GM13976 (cell line): ENCODE measurements around the gene HRH2.

Experiments used
- DNase-seq: peaks from one replicate; pipeline ENCODE4 v3.0.0; 2012; ENCODE audit warnings: low spot score
- in situ Hi-C: fragments of 300-500 bp; cut with MboI; formaldehyde crosslinking; loops from one replicate; pipeline ENCODE4 v1.12.0; 2022; ENCODE audit warnings: low sequenced_read_pairs, mixed read lengths, inconsistent platforms; ENCODE audit not compliant: unreplicated experiment
- TF ChIP-seq, protein P1 (sequence below): IDR thresholded peaks from 2 replicates; pipeline ENCODE4 v1.5.1; 2012; ENCODE audit warnings: borderline replicate concordance, mild to moderate bottlenecking; ENCODE audit not compliant: insufficient read depth; ENCODE audit errors: extremely low read depth, missing control alignments, control extremely low read depth

Gene HRH2

DNA sequence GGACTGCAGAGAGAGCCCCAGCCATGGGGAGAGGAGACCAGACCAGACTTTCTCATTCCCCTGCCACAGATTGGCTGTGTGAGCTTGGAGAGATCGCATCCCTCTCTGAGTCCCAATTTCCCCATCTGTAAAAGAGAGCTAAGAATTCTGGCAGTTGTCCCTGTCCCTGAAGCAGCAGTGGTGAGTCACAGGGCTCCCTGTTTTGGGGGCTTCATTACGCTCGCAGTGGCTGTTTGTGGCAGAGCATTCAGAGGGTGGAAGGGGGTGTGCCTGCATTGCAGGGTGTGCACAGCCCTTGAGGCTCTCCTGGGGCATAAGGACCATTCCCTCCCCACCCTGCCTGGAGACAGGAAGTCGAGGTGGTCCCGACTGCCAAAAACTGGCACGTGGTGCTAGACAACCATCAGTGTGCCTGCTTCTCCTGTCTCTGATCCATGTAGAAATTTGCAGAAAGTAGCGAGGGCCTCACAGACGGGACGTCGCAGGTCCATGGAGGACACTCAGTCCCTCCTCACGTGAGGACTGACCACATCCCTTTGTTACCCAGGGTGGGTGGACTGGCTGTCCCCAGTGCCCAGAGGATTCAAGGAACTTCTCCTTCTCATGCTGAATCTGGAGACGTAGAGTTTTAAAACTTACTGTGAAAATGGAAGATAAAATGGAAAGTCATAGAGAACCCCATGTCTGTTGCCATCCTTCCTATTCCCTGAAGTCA, 35.3 kb downstream of the HRH2 start:
- DNase-seq: no peak
- in situ Hi-C loops: loop anchor here (10.0 kb wide), 1 partner anchor 158 kb away; no protein-coding TSS in a partner anchor
- TF ChIP-seq, protein P1, sequence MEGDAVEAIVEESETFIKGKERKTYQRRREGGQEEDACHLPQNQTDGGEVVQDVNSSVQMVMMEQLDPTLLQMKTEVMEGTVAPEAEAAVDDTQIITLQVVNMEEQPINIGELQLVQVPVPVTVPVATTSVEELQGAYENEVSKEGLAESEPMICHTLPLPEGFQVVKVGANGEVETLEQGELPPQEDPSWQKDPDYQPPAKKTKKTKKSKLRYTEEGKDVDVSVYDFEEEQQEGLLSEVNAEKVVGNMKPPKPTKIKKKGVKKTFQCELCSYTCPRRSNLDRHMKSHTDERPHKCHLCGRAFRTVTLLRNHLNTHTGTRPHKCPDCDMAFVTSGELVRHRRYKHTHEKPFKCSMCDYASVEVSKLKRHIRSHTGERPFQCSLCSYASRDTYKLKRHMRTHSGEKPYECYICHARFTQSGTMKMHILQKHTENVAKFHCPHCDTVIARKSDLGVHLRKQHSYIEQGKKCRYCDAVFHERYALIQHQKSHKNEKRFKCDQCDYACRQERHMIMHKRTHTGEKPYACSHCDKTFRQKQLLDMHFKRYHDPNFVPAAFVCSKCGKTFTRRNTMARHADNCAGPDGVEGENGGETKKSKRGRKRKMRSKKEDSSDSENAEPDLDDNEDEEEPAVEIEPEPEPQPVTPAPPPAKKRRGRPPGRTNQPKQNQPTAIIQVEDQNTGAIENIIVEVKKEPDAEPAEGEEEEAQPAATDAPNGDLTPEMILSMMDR: no peak

GRCh38 chr5:175693741-175694140, 35.9 kb downstream of the HRH2 start:
- in situ Hi-C loops: loop anchor here (10.0 kb wide), 1 partner anchor 159 kb away; no protein-coding TSS in a partner anchor
- DNase-seq: no peak
- TF ChIP-seq, protein P1: no peak

GRCh38 chr5:175694371-175695160, 36.7 kb downstream of the HRH2 start:
- DNase-seq: no peak
- TF ChIP-seq, protein P1: no peak

DNA sequence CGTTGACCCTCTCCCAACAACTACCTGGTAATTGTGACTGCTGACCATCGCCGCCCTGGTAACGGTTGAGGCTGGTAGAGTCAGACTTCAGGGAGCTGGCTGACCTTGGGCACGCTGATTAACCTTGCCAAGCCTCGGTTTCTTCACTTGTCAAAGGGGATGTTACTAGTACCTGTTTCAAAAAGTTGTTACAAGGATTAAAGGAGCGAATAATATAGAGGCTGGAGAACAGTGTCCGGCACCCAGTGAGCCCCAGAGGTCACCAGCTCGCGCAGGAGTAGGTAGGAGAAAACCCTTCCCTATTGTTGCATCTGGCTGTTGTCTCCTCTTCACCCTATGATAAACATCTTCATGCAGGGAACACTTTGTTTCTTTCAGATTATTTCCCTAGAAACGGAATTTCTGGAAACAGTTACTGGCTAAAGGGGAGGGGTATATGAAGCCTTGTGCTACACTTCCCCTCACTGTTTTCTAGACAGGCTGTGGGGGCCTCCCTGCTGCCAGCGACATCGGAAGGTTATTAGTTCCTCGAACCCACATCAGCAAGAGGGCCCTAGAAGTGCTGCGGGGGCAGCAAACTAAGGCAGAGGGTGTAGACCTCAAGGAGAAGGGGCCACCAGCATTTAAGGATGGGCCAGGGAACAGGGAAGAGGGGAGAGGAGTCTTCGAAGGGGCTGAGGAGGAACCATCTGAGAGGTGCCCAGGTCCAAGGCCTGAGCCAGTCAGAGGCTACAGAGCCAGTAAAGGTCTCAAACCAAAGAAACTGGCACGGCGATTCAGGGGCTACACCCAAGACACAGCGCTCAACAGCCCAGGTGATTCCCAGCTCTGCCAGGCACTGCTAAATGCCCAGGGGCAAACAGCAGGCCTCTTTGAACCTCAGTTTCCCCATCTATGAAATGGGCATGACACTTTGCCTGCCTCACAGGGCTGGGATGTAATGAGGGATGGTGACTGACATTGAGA, 37.6 kb downstream of the HRH2 start:
- TF ChIP-seq, protein P1: no peak
- DNase-seq: no peak
- in situ Hi-C loops: loop anchor here (10.0 kb wide), 1 partner anchor 161 kb away; no protein-coding TSS in a partner anchor

More at GRCh38 chr5:175694371-175695160, 36.7 kb downstream of the HRH2 start:
- in situ Hi-C loops: loop anchor here (10.0 kb wide), 1 partner anchor 160 kb away; no protein-coding TSS in a partner anchor

DNA sequence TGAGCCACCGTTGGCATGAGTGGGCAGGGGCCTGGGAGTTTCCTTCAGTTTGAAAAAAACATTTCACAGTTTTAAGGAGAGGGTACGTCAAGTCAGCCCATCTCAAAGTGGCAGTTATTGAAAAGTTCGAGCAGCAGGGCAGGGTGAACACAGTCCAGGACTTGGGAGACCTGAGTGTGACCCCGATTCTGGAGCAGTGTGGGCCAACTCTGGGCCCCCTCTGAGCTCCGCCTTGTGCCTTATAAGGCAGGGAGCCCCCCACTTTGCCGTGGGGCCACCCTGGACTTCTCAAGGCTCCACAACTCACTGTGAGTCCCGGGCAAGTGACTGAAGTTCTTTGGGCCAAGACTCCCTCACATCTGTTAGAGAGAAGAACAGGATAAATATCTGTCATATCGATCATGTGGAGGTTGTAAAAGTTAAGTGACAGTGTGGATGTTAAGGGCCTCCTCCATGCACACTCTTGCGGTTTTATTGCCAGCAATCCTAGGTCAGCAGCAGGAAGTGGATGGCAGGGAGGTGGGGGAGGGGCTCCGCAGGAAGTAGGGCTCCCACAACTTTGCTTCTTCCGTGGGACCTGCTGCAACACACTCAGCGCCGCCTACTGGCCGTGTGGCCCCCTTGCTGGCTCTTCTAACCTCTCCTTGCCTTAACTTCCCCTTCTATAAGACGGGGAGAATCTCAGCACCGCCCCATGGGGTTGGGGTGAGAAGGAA, 38.4 kb downstream of the HRH2 start:
- TF ChIP-seq, protein P1: peak; percentile 31
- in situ Hi-C loops: loop anchor here (10.0 kb wide), 1 partner anchor 161 kb away; no protein-coding TSS in a partner anchor
- peak; percentile 70 for DNase-seq
